HG03432 (cell line): Measurements from ENCODE around the gene IRF3.

Experiments
- ATAC-seq: cut with Tn5 transposase; IDR thresholded peaks from one replicate; pipeline ENCODE4 v1.9.1; 2021; ENCODE audit warnings: mild to moderate bottlenecking, moderate library complexity; ENCODE audit not compliant: unreplicated experiment

IRF3 gene

DNA sequence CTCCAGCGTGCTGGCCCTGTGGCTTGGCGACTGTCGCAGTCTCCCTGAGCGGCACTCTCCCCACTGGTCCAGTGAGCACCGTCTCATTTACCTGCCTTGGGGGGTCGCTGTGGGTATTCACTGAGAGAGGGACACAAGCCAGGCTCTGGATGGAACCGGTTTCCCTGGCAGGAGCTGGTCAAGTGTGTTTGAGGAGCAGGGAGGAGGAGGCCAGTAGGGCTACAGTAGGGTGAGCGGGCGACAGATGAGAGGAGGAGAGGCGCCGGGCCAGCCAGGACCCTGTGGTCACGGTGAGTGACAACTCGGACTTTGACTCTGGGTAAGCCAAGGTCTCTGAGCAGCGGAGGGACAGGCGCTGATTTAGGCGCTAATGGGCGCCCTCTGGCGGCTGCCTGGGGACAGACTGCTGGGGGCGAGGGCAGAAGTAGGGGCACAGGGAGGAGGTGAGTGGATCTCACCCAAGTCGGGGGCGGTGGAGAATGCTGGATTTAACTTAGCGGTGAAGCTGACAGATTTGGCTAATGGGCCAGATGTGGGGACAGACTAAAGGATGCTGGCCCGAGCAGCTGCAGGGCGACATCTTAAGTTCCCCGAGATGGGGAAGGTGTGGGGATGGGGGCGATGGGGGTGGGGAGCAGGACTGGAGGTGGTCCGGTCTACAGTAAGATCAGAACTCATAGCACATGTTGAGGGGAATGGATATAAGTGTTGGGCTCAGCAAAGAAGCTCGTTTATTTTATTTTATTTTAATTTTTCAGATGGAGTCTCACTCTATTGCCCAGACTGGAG, 6.7 kb upstream of the IRF3 start:
- no peak for ATAC-seq

DNA sequence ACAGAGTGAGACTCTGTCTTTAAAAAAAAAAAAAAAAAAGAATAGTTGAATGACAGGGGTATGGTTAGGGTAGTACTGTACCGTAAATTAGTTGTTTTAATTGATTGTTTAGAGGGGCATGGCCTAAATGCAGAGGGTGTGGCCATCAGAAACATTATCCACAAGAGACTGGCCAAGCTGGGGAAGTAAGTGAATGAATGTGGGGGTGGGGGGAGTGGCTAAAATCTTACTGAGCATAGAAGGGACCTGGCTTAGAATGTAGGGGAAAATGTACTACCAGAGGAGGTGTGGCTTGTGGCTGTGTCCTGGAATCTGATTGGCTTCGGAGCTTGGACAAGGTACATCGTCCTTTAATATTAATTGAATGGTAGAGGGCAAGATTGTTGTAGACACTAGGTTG, 3.9 kb upstream of the IRF3 start:
- no peak for ATAC-seq

DNA sequence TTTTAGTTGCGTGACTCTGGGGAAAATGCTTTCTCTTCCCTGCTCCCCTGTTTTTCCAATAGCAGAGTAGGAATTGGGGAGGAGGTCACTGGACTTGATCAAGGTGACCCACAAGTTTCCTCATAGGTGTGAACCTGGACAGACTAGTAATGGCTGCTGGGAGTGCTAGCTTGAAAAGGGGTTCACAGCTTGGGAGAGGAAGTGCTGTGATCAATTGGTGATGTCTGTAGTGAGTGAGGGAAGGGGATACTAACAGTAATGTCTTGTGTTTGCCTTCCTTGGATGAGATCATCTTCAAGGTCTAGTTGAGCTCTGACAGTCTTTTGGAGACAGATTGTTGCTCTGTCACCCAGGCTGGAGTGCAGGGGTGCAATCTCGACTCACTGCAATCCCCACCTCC, 1.8 kb upstream of the IRF3 start:
- ATAC-seq, result no peak

DNA sequence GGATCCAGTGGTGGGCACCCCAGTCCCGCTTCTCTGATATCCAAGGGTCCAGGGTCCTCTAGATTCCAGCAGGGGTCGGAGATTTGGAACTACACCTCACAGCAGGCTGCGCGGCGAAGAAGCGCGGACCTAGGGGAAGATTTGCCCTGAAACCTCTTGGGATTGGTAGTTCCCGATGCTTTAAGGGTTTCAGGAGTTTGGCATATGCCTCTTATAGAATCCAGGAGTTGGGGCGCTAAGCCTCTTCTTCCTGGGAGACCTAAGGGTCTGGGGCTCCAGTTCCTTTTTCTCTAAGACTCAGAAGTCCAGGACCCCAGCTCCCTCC, 425 bp upstream of the IRF3 start:
- no peak for ATAC-seq

DNA sequence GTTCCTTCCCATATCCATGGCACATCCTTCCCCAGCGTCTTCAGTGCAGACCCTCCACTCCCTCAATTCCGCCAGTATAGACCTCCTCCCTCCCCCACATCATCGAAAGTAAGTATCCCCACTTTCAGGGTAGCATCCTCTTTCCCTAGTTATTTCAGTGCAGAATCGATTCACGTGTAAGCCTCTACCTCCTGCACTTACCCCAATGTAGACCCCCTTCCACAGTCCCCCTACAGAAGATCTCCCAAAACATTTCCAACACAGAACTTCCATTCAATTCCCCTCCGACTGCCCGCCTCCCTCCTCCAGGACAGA, 664 bp downstream of the IRF3 start:
- ATAC-seq, result no peak

DNA sequence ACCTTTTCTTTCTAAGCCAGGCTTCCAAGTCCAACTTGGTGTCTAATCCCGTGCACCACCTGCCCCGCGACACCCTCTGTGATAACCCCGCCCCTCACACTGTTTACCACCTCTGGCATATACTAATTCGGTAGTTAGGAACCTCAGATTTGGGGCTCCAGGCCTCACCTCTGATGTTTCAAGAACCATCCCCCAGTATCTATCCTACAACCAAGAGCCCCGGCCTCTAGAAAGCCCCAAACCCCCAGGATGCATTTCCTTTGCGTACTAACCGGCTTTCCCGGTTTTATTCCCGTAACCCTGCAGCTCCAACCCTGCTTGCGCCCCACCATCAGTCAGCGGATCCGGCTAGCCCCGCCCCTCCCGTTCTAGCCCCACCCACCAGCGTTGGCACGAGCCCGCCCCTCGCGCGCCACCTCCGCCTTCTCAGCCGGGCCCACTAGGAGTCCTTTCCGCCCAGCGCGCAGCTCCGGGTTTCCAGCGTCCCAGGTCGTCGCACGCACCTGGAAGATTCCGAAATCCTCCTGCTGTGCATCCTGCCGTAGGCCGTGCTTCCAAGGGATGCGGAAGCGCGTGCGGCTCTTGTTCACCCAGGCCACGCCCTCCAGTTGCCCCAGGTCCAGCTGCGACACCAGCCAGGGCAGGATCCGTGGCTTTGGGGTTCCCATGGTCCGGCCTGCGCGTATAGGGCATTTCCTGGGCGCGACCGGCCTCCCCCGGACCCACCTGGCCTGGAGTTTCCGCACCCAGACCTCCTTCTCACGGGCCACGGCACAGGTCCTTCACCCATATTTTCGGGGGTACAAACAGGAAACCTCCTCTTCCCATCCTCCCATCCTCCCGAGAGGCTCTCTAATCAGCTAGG, 1.3 kb downstream of the IRF3 start:
- peak; percentile 47 for ATAC-seq

DNA sequence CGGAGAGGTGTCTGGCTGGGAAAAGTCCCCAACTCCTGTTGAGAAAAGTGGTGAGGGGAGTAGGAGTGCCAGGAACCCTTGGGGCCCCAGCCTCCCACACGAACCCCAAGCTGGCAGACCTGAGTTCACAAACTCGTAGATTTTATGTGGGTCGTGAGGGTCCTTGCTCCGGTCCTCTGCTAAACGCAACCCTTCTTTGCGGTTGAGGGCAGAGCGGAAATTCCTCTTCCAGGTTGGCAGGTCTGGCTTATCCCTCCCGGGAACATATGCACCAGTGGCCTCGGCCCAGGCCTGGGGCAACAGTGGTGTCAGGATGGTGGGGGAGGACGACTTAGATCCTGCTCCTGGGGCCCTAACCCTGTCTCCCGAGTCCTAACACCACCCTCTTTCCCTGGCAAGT, 2.4 kb downstream of the IRF3 start:
- no peak for ATAC-seq

DNA sequence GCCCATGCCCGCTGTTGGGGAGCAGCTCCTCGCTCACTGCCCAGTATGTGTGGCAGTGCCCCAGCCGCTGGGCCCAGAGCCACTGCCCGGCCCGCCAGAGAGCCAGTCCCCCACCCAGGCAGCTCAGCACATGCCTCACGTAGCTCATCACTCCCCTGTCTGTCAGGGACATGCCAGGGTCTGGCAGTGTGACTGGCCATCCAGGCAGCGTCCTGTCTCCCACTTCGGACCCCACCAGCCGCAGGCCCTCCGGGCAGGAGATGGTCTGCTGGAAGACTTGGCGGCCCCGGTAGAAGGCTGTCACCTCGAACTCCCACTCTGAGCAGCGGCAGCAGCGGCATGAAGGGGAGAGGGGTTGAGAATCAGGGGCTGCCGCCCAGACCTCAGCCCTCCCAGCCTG, 3.6 kb downstream of the IRF3 start:
- no peak for ATAC-seq

DNA sequence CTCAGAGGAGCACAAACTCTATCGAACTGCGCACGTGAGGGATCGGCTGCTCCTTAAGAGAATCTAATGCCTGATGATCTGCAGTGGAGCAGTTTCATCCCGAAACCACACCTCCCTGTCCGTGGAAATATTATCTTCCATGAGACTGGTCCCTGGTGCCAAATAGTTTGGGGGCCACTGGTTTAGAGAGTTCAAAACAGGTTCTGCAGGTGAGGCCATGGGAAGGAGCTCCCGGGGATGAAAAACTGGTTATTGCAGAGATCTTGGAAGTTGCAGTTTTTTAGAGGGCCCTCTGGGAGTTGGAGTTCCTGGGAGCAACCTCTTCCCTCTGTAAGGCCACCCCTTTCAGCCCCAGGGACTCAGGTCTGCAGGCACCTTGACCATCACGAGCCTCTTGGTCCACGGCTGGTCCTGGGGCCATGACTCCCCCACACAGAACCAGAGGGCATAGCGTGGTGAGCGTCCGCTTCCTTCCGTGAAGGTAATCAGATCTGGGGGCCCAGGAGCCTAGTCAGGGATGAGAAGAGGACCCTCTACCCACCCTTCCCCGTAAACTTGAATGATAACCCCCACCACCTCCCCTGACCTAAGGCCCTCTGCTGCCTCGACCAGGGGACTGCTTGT, 5.2 kb downstream of the IRF3 start:
- no peak for ATAC-seq

DNA sequence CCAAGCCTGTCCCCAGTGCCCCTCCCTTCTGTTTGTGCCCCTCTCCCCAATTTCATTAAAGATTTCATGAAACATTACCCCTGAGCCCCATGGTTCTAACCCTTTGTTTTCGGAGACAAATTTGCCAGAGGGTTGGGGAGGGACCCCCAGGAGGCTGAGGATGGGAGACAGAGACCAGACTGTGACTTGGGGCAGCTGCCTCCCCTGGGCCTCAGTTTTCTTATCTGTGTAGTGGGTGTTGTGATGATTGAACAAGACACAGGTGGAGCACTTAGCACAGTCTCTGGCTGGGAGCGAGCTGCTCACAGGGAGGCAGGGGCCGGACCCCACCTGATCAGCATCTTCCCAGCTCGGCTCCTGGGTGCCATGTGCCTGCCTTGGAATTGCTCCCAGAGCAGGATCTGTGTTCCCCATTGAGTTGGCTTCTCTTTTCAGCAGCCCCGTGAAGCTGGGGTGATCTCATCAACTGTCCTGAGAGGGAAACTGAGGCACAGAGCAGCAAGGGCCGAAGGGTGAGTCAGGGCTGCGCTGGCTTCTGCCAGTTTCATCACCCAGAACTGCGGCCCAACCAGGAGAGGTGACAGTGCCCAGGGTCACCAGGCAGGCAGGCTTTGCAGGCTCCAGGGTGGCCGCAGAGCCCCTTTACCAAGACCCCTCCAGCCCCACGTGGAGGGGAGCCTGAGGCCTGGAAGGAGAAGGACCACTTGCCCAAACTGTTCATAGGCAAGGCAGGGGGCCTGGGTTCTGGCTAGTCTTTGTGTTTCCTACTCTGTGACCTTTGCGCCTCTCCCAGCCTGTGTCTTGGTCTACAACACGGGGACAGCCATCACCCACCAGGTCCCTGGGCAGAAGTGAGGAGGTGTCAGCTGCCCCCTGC, 6.9 kb downstream of the IRF3 start:
- no peak for ATAC-seq

DNA sequence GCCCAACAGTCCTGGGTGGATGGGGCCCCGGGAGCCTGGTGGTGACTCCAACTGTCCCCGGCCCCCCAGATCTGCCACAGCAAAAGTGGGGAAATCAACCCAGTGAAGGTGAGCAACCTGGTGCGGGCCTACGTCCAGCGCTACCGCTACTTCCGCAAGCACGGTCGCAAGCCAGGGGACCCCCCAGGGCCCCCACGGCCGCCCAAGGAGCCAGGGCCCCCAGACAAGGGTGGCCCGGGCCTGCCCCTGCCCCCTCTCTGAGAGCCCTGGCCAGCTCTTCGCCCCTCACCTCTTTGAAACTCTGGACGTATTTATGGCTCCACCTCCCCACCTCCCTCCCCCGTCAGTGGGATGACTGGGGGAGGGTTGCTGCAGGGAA, 7.5 kb downstream of the IRF3 start:
- ATAC-seq, result no peak

DNA sequence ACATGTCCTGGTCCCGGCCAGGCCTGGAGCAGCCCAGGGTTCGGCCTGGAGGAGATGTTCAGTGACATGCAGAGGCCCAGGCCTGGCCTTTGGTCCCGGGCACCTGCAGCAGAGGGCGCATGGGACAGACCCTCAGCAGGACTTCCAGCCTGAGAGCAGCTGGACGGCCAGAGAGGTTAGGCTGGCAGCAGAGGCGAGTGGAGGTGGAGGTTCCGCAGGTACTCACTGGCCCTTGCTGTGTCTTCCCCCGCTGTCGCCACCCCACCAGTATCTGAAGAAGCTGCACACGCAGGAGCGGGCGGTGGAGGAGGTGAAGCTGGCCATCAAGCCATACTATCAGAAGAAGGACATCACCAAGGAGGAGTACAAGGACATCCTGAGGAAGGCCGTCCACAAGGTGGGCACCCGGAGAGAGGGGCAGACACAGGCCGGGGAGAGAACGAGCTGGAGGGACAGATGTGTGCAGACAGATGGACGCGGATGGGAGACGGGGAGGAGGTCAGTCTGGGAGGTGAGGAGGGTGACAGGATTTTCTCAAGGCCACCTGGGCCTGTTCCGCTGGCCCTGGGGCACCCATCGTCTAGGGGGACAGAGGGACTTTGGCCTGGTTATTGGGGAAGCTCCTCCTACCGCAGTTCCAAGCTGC, 8.0 kb downstream of the IRF3 start:
- no peak for ATAC-seq

DNA sequence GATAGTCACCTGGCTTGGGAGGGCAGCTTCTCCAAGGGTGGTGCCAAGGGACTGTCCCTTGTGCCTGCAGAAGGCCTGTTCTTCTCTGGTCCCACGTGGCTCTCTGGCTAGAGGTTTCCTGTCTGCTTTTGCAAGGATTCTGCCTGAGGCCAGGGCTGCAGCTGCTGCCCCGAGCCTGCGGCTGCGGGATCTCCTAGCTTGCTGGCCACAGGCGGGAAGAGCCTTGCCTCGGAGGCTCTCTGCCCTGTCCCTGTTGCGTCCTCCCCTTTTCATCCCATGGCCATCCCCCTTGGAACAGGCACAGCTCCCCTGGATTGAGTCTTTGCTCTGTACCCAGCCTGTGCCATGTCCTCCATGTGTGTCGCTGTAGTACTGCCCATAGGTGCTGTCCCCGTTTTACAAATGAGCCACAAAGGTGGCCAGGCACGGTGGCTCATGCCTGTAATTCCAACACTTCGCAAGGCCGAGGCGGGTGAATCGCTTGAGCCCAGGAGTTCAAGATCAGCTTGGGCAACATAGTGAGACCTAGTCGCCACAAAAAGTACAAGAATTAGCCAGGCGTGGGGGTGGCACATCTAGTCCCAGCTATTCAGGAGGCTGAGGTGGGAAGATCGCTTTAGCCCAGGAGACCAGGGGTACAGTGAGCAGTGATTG, 9.1 kb downstream of the IRF3 start:
- no peak for ATAC-seq

DNA sequence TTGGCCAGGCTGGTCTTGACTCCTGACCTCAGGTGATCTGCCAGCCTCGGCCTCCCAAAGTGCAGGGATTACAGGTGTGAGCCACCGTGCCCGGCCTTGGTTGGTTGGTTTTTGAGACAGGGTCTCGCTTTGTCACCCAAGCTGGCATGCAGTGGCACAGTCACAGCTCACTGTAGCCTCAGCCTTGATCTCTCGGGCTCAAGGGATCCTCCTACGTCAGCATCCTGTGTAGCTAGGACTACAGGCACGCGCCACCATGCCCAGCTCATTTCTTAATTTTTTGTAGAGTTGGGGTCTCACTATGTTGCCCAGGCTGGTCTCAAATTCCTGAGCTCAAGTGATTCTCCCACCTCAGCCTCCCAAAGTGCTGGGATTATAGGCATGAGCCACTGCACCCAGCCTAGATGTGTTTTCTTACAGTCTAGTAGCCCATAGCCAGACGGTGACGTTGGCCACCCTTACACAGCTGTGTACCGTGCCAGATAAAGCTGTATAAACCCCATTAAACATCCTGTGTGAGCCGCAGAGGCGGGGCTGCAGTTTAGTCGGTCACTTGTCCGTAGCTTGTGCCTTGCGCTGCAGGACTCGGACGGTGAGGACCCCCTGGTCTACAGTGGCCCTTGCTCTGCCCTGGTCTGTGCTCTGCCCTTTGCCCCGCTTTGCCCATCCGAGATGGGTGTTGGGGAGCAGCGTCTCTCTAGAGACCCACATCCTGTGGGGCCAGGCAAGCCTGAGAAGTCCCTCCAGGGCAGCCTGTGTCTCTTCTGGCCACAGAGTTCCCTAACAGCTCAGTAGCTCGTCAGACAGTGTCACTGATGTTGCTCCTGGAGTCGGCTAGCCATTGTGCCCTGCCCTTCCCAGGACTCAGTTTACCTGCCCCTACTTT, 9.8 kb downstream of the IRF3 start:
- ATAC-seq, result no peak

DNA sequence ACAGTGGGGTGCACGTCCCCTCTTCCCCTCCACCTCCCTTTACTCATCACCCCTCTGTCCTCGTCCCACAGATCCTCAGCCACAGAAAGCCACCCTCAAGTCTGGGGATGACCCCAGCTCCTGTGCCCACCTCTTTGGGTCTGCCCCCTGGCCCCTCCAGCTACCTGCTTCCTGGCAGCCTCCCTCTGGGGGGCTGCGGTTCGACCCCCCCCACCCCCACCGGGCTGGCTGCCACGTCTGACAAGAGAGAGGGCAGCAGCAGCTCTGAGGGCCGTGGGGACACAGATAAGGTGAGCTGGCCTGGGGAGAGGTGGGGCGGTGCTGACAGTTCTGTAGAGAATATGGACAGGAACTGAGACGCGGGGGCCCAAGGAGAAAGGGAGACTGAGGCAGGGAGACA, 11.1 kb downstream of the IRF3 start:
- ATAC-seq, result no peak

DNA sequence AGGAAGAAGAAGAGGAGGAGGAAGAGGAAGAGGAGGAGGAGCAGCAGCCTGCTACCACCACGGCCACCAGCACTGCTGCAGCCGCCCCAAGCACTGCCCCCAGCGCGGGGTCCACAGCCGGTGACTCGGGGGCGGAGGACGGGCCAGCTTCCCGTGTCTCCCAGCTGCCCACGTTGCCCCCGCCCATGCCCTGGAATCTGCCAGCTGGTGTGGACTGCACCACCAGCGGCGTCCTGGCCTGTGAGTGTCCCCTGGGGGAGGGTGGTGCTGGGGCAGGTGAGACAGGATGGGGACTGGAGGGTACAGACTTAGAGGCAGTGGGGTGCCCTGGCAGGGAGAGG, 12.2 kb downstream of the IRF3 start:
- ATAC-seq, result no peak

DNA sequence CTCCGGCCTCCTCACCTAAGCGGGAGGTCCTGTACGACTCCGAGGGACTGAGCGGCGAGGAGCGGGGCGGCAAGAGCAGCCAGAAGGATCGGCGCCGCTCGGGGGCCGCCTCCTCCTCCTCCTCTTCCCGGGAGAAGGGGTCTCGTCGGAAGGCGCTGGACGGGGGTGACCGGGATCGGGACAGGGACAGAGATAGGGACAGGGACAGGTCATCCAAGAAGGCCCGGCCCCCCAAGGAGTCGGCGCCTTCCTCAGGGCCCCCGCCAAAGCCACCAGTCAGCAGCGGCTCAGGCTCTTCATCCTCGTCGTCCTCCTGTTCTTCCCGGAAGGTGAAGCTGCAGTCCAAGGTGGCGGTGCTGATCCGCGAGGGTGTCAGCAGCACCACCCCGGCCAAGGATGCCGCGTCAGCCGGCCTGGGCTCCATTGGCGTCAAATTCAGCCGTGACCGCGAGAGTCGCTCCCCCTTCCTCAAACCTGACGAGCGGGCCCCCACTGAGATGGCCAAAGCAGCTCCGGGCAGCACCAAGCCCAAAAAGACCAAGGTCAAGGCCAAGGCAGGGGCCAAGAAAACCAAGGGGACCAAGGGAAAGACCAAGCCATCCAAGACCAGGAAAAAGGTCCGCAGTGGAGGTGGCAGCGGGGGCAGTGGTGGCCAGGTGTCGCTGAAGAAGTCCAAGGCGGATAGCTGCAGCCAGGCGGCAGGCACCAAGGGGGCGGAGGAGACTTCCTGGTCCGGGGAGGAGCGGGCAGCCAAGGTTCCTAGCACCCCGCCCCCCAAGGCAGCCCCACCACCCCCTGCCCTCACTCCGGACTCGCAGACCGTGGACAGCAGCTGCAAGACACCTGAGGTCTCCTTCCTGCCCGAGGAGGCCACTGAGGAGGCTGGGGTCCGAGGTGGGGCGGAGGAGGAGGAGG, 12.8 kb downstream of the IRF3 start:
- no peak for ATAC-seq

DNA sequence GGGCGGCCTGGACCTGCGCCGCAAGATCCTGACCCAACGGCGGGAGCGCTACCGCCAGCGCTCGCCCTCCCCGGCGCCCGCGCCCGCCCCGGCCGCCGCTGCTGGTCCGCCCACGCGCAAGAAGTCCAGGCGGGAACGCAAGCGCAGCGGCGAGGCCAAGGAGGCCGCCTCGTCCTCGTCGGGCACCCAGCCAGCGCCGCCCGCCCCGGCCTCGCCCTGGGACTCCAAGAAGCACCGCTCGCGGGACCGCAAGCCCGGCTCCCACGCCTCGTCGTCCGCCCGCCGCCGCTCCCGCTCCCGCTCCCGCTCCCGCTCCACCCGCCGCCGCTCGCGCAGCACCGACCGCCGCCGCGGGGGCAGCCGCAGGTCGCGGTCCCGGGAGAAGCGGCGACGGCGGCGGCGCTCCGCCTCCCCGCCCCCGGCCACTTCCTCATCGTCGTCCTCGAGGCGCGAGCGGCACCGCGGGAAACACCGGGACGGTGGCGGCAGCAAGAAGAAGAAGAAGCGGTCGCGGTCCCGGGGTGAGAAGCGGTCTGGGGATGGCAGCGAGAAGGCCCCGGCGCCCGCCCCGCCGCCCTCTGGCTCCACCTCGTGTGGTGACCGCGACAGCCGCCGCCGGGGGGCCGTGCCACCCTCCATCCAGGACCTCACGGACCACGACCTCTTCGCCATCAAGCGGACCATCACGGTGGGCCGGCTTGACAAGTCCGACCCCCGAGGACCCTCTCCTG, 13.7 kb downstream of the IRF3 start:
- no peak for ATAC-seq
